NB4 (cell line): ENCODE measurements around the gene TMEM273.

Experiments
- TF ChIP-seq, protein P1 (sequence below): IDR thresholded peaks from one replicate; pipeline ENCODE4 v1.5.1; 2012; ENCODE audit warnings: low read depth, low read length
- TF ChIP-seq, protein P2 (sequence below): IDR thresholded peaks from 2 replicates; pipeline ENCODE4 v1.6.1; 2011; ENCODE audit warnings: low read depth, low read length

- TF ChIP-seq, protein P1, sequence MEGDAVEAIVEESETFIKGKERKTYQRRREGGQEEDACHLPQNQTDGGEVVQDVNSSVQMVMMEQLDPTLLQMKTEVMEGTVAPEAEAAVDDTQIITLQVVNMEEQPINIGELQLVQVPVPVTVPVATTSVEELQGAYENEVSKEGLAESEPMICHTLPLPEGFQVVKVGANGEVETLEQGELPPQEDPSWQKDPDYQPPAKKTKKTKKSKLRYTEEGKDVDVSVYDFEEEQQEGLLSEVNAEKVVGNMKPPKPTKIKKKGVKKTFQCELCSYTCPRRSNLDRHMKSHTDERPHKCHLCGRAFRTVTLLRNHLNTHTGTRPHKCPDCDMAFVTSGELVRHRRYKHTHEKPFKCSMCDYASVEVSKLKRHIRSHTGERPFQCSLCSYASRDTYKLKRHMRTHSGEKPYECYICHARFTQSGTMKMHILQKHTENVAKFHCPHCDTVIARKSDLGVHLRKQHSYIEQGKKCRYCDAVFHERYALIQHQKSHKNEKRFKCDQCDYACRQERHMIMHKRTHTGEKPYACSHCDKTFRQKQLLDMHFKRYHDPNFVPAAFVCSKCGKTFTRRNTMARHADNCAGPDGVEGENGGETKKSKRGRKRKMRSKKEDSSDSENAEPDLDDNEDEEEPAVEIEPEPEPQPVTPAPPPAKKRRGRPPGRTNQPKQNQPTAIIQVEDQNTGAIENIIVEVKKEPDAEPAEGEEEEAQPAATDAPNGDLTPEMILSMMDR, result no peak
- TF ChIP-seq, protein P2, sequence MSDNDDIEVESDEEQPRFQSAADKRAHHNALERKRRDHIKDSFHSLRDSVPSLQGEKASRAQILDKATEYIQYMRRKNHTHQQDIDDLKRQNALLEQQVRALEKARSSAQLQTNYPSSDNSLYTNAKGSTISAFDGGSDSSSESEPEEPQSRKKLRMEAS, result no peak
These were observed 71.4 kb downstream of the TMEM273 start for GRCh38 chr10:49116509-49117375.
